Suppressor macrophage treated with lipopolysaccharide for 1 hour (primary cell): ENCODE data around the gene NSD2.
A peak's percentile ranks its signal among the peaks of the same experiment; 100 is the strongest.

ENCODE experiments used
- DNase-seq, 3 donors: peaks; one replicate each; pipeline ENCODE4 v3.0.0-alpha.2; 2020 to 2022

Gene NSD2

DNA sequence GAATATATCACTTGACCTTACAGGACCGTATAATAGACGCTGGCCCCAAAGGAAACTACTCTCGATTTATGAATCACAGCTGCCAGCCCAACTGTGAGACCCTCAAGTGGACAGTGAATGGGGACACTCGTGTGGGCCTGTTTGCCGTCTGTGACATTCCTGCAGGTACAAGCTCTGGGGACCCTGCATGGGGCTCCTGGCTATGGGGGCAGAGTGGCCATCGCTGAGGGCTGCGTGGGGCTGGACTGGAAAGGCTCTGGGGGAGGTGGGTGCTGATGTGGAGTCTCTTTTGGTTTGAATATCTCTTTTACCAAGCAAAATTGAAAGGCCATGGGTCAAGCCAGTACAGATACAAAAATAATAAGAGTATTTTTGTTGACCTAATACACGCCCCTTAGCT, 103.6 kb downstream of the NSD2 start:
- DNase-seq = no peak

DNA sequence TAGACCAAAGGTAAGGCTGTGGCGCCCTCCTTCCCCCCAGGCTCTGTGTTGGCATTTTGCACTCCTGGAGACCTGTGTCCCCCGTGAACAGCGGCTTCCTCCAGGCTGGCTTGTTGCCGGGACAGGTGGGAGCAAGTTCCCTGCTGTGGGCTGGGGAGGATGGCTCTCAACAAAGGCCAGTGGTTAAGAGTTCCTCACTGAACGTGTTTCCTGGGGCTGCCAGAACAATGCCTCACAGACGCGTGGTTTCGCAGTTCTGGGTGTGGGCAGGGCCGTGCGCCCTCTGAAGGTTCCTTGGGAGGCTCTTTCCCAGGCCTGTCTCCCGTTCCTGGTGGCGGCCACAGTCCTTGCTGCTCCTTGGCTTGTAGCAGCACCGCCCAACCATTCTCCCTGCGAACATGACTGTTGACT, 104.2 kb downstream of the NSD2 start:
- DNase-seq = no peak

DNA sequence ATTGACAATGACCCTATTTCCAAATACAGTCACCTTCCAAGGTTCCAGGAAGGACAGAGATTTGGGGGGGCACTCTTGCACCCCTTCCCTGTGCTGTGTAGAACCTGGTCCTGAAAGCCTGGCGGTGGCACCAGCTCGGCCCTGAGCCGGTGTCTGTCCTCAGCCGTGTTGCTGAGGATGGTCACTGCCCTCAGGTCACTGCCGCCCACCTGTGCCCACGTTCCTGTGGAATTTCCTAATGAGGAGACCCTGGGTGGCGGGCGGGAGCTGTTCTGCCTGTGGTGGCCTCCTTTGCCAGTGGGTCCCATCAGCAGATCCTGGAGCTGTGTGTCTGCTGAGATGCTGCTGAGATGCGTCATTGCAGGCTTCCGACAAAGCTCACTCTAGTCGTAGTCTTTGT, 104.7 kb downstream of the NSD2 start:
- DNase-seq = no peak

DNA sequence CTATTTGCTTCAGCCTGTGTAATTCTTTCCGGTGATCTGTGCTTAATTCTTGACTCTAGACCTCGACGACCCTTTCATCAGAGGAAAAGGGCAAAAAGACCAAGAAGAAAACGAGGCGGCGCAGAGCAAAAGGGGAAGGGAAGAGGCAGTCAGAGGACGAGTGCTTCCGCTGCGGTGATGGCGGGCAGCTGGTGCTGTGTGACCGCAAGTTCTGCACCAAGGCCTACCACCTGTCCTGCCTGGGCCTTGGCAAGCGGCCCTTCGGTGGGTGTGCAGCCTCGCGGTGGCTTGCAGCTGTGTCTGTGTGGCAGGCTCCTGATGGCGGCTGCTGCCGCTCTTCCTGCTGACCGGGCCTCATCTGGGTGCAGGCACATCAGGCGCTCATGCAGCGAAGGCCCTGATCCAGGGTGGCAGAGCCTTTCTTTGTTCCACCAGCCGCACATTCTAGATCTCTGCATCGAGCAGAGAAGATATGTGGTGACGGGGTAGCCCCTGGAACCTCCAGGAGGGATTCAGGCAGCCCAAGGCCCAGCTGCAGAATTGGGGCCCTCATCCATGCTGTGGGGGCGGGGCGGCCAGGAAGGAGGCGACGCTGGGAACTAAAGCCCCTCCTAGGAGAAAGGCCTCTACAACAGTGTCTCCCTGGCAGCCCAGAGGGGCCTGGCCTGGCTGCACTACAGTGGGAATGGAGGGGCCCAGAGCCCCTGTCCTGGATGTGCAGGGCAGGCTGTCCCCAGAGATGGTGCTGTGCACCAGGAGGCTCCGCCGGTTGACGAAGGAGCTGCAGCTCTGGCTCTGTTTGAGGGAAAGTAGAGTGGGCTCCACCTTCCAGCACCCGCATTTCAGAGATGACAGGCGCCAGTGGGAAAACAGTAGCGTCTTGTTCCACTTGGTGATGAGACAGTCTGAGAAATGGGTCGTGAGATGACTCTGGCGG, 105.5 kb downstream of the NSD2 start:
- DNase-seq = no peak

DNA sequence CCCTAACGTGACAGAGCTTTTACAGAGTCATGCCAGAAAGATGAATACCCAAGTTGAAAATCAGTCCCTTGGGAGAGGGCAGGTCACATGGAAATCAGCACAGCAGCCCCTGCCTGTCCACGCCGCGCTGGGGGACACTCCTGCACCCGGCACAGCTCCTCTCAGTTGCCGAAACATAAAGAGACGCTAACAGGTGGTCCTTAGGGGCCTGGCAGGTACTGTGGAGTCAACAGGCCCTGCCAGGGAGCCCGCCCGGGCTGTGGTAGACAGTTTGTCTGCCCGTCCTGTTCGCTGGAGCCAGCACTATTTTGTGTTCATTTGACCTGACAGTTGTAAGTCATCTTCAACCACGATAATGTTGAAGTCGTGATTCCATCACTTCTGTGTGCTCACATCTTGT, 107.0 kb downstream of the NSD2 start:
- no peak for DNase-seq

DNA sequence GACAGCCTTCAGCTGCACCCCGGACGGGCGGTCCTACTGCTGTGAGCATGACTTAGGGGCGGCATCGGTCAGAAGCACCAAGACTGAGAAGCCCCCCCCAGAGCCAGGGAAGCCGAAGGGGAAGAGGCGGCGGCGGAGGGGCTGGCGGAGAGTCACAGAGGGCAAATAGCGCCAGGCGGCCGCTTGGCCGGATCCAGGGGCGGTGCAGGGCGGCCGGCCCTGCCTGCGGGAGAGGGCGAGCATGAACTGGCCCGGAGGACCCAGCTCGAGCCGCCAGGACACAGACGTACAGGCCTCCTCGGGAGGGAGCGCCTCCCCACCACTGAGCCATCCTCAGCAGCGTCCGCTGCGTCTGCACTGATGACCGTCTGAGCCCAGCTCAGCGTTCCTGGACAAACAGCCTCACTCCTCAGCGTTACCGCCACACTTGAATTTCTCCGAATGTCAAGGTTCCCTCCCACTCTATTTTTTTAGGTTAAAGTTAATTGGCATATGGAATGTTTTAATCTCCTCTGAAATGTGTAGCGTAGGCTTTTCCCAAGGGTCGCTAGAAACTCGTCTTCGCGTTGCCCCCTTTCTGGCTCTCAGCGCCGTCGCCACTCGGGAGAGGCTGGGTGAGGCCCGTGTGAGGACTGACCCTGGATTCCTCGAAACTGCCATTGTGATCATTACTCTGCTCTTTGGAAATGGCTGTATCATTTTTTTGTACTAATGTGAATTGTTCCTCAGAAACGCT, 107.7 kb downstream of the NSD2 start:
- no peak for DNase-seq

DNA sequence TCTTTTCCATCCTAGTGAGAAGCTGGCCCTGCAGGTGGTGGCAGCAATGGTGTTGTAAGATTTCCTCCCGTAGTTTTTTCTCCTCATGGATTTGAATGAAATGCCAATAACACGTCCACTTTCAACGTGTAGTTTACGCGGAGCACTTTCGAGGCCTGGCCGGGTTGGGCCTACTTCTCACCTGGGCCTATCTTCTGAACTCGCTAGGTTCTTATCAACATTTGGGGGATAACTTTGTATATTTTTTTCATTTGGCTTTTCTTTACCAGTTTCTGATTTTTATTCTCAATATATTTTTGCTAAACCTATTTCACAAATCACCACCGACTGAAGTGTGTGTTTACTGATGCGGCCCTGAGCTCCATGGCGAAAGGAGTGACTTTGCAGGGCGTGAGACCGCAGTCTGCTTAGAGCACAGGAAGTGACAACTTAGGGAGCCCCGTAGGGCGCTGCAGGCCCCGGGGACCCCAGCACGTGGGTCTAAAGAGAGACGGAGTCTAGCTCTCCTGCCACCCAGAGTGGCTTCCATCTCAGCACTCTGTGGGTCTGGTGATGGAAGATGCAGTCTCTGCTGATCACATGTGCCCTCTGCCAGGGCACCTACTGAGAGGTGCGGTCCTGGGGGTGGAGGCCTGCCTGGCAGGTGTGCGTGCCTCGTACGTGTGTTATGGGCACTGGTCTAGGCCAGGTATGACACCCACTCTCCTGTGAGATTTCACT, 108.4 kb downstream of the NSD2 start:
- DNase-seq = no peak

DNA sequence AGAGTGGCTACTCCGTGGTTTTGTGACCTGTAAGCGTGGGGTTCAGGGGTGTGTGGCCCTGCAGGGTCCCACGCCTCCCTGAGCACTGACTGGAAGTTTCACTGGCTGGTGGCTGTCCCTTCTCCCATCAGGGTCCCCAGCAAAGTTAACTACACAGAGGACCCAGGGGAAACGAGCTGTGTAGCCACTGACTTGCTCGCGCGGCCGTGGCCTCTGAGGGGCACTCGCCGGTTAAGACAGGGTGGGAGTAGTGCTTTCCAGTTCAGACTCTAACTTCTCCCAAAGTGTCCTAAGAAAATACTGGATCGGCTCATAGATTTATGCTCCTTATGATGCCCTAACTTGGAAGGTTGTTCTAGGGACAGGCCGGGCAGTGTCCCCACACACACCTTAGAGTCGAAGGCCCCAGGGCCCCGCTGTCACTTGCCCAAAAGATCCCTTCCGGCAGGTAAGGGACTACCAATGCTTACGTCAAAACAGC, 109.4 kb downstream of the NSD2 start:
- no peak for DNase-seq

DNA sequence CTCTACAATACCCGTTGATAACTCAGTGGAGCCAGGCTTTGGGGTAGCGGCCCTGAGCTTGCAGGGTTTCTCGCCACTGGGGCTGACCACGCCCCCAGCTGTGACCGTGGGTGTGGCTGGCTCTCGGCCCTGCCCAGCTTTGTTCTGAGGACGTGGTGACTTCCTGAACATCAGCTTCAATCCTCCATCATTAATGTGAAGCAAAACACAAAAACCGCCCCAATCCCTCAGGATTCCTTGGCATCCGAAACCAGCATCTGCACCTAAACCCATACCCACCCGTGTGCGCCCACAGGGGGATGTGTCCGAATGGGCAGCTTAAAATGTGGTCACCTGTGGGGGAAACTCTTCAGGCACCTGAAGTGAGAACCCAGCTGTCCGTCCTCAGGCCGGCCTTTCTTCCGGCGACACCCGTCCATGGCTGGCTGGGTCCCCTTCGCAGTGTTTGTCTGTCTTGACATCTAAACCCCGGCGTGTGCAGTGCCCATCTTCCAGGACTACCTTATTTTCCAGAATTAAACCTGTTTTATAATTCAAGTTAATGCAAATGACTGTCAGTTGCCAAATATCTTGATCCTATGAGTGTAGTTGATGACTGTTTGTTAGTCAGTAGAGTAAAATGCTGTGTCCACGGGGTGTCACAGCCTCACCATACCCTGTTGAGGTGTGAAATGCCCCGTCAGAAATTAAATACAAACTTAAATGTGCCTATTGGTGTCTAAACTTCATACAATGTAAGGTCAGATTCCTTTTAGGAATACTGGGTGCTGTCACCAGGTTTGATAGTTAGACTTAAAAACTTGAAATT, 110.3 kb downstream of the NSD2 start:
- DNase-seq = peak in 2 of 3 donors; percentile 12 to 30

DNA sequence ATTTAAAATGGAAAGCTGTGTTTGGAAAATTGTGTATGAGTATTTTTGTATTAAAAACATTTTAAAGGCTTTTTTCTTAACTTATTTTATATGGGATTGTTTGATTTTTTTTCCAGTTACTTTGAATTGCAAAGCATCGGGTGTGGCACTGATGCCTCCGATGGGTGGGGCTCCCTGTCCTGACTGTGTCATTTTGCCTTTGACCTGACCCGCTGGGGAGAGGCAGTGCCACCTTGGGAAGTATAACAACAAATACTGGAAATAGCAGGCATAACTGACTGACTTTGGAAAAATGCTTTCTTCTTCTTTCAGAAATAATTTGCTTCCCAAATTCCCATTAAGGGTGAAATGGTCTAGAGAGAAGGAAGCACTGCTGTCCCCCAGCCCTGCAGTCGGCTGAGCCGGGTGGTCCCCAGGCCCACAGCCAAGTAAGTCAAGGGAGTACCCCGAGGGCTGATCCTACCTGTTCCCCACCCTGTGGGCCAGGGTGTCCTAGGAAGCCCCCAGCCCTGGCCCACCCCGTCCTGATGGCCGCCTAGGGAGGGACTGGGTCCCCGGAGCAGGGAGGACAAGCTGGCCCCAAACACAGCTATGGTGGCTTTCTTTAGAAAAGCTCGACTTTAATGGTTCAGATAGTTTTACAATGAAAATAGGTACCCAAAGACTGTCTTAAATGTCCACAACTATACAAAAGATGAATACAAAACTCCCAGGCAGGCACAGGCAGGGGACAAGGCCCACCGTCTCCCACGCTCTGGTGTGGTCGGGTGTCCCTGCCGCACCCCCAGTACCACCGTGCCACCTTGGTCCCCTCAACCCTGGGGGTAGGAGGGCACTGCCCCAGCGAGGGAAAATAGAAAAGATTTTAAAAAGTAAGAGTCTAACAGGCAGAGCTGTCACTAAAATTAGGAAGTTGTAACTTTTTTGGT, 111.2 kb downstream of the NSD2 start:
- DNase-seq = no peak

DNA sequence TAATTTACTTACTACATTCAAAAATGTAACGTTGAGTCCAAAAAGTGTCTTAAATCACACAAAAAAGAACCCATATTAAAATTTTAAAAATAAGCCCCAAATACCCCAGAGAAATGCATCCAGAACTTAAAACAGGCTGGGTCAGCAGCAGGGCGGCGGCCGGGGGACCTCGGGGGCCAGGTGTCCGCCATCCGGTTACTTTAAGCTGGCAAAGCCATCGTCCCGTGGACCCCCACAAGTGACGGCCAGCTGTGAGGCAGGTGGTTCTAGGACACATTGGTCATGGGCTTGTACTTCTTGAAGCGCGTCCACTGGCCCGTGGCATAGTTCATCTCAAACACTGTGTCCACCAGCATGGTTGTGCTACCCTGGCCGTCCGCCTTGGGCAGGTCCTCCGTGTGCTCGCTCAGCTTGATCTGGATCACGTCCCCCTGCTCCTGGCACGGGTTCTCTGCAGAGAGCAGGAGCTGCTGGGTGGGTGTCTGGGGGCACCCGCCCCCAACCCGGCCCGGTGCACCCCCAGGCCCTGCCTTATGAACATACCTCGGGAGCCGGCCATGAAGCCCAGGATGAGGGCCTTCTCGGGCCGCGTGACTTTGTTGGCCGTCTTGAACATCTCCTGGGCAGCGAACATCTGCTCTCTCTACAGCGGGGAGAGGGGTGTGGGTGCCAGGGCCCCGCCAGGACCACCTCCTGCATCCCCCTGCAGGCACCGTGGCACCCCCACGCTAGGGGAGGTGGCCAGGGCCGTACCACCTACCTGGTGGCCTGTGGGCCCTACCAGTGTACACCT, 112.1 kb downstream of the NSD2 start:
- no peak for DNase-seq

DNA sequence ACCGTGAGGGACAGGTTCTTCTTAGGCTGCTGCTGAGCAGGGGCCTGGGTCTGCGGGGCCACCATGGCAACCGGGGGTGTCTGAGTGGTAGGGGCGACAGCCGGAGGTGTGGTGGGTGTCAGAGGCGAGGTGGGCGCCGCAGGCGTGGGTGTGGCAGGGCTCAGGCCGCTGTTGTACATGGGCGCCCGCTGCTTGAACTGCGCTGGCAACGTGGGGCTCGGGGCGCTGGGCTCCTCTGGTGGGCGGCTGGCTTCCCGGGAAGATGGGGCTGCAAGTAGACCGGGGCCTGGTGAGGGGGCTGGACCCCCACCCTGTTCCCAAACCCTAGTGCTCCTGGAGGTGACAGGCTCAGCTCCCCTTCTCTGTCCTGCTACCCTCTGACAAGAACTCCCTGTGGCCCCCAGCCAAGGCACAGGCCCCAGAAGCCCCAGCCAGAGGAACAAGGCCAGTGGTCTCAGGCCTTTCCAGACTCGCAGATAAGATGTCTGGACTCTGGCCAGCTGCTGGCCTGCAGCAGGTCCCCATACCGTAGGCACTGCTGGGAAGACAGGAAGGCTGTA, 112.7 kb downstream of the NSD2 start:
- no peak for DNase-seq

DNA sequence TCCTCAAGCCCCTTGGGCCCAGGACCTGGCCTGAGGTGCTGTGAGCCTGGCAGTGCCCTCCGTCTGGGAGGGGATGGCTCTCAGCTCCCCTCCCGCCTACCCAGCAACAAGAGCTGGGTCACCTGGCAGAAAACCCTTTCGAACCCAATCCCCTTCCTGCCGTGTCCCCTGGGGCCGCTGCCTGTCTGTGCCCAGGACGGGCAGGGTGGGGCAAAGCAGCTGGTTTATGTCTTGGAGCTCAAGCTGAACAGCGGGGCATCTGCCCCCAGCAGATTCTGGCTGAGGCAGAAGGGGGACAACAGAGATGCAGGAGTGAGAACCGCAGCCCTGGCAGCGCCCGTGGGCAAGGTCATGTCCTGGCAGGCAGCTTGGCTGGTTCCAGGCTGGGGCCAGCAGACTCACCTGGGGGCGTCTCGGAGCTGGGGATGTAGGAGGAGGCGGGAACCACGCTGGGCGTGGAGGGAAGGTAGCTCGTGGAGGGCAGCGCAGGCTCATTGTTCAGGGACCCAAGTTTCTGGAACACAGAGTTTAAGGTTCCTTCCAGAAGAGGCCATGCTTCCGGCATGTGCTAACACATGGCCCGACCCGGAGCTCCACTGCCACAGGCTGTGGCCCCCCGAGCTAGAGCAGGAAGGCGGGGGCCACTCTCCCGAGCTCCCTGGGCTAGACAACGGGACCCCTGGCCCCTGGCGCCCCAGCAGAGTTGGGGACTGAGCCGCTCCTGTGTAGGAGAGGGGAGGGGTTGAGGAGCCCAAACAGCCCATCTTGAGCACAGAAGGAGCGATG, 113.4 kb downstream of the NSD2 start:
- DNase-seq = no peak

DNA sequence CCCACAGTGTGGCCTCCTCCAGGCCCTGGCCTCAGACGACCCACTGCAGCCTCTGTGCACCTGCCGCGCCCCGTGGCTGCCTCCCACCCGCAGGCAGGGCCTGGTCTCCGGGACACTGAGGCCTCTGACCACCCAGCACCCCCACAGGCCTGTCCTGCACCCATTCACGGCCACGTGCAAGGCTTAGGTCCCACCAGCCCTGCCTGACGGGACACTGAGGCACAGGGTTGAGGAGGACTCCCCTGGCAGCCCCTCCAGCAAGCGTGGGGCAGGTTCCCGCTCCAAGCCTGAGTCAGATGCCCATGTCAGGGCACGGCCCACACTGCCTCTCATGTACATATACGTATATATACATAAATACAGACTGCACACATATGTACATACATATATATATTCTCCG, 114.1 kb downstream of the NSD2 start:
- DNase-seq = no peak

DNA sequence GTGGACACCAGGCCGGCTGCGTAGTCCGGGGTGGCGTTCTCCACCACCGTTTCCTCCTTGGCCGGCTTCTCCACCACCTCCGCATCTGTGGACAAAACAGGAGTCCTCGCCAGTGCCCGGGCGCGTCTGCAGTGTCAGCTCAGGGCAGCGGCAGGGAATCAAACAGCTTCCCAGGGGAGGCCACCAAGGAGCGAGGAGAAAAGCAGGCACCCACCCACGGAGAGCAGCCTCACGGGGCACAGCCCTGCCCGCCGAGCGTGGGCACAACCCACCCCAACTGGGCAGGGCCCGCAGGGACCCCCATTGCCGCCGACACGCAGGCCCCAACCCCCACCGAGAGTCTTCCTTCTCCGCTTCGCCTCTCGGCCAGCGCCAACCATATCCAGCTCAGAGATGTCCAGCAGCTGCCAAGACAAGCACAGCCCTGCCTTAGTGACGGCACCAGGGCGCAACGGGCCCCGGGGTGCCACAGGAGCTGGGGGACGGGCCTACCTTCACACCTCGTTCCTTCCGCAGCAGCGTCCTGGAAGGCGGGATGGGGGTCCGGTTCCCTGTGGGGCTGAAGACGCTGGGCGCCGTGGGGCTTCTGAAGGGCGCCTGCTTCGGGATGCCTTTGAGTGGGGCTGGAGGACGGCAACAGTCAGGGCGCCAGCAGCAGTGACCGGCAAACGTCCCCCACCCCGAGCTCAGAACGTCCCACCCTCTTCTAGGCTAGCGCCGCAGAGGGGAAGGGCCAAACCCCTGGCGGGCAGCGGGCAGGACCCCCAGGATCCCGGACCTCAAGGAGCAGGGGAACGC, 114.8 kb downstream of the NSD2 start:
- no peak for DNase-seq

DNA sequence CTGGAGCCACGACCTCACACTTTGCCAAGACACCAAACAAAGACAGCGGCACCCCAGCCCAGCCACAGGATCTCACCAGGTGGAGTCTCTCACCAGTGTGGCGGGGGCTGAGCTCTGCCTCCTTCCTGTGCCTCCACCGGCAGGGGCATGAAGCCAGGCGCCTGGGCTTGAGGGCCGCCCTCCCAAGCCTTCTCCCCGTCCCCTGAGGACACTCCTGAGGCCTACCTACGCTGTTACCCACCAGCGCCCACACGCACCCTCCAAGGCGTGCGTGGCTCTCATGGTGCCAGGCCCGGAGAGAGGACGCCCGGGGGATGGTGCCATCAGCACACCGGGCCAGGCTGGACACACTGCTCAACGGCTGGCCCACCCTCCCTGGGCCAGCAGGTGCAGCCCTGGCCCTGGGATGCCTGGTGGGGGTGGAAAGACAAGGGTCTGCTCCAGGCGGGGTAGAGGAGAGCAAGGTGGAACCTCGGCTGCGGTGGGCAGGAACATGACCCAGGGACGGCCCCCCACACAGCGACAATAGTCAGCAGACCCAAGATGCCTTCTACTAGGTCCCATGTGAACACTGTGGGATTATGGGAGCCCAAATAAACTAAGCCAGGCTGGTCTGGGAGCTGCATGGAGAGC, 115.5 kb downstream of the NSD2 start:
- DNase-seq = no peak

DNA sequence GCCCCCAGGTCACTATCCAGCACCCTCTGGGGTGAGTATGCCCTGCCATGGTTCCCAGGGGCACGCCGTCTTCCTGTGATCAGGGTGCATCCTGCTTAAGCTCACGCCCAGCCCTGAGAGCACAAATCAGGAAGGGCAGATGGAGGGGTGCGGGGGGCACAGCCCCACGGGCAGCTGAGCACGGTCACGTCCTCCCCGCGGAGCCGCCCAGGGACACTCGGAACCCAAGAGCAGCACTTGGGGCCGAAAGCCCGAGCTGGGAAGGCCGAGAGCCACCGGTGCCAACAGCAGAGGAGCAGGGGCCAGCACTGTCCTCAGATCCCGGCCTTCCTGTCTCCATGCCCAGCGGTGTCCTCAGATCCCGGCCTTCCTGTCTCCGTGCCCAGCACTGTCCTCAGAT, 116.1 kb downstream of the NSD2 start:
- no peak for DNase-seq
